GM21786 (cell line): Measurements from ENCODE around the gene CLIP3.
"Not testable (repeated sequence)": the region's sequence is repeated elsewhere in the genome, so short reads cannot be mapped to it uniquely, and the experiment has no call there.

ENCODE experiments used
- ATAC-seq: cut with Tn5 transposase; IDR thresholded peaks from one replicate; pipeline ENCODE4 v1.9.1; 2021; ENCODE audit not compliant: unreplicated experiment

CLIP3 gene

GRCh38 chr19:36047835-36048234 is 15.2 kb upstream of the CLIP3 start:
- no peak for ATAC-seq

- no peak for ATAC-seq
Measured at GRCh38 chr19:36046443-36047050, 13.9 kb upstream of the CLIP3 start.

GRCh38 chr19:36043952-36044351 is 11.3 kb upstream of the CLIP3 start:
- ATAC-seq: no peak

- ATAC-seq: no peak
Measured at GRCh38 chr19:36041831-36042230, 9.2 kb upstream of the CLIP3 start.

- ATAC-seq: not testable (repeated sequence)
Measured at GRCh38 chr19:36041092-36041491, 8.4 kb upstream of the CLIP3 start.

GRCh38 chr19:36040495-36040894 is 7.8 kb upstream of the CLIP3 start:
- ATAC-seq: no peak

- no peak for ATAC-seq
Measured at GRCh38 chr19:36031308-36031707, 1.4 kb downstream of the CLIP3 start.

GRCh38 chr19:36030264-36031148 is 2.2 kb downstream of the CLIP3 start:
- no peak for ATAC-seq

GRCh38 chr19:36028313-36029041 is 4.2 kb downstream of the CLIP3 start:
- no peak for ATAC-seq

GRCh38 chr19:36027696-36028095 is 5.0 kb downstream of the CLIP3 start:
- no peak for ATAC-seq

- no peak for ATAC-seq
Measured at GRCh38 chr19:36026091-36026876, 6.4 kb downstream of the CLIP3 start.

GRCh38 chr19:36025541-36025940 is 7.1 kb downstream of the CLIP3 start:
- ATAC-seq: no peak

GRCh38 chr19:36023432-36023831 is 9.2 kb downstream of the CLIP3 start:
- ATAC-seq: no peak

GRCh38 chr19:36019061-36019670 is 13.5 kb downstream of the CLIP3 start:
- no peak for ATAC-seq

- ATAC-seq: peak; percentile 96
Measured at GRCh38 chr19:36014012-36014924, 18.4 kb downstream of the CLIP3 start, which contains the start of gene ALKBH6. Gene ALKBH6 (minus strand): TSS chr19:36014213. CDS start chr19:36013397, 816 bp downstream.

- no peak for ATAC-seq
Measured at GRCh38 chr19:36013280-36014011, 19.2 kb downstream of the CLIP3 start.

- ATAC-seq: no peak
Measured at GRCh38 chr19:36010402-36010801, 22.3 kb downstream of the CLIP3 start.

- no peak for ATAC-seq
Measured at GRCh38 chr19:36009633-36010379, 22.9 kb downstream of the CLIP3 start.
